ENCODE data around the gene ABCA2.

The ABCA2 gene

DNA sequence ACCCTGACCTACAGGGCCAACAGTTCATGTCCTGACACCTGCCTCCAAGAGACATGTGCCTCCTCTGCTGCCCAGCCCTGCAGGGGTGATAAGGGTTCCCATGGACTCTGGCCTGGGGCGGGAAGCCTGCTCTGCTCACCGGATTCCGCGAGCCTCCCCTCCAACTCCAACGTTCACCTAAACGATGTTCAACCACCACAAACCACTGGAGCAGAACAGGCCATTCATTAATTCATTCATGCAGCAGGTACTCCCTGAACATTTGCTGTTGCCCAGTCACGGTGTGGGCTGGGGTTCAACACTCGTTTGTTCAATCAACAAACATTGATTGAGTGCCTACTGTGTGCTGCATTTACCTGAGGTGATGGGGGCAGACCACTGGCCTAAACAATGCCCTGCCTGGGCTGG lies 46.0 kb upstream of the ABCA2 start:
- H3K27me3 Mint-ChIP-seq (ENCODE audit: low read depth), result peaks cover 62% of the 10 kb centered on the region
- no peaks in the 10 kb centered on the region for H3K9me3 Mint-ChIP-seq
- no peak overlapping the region for H3K4me3 Mint-ChIP-seq
- H3K4me1 Mint-ChIP-seq, result peaks cover 7% of the 10 kb centered on the region
- no peak overlapping the region for H3K27ac Mint-ChIP-seq
- TF ChIP-seq, protein P1, sequence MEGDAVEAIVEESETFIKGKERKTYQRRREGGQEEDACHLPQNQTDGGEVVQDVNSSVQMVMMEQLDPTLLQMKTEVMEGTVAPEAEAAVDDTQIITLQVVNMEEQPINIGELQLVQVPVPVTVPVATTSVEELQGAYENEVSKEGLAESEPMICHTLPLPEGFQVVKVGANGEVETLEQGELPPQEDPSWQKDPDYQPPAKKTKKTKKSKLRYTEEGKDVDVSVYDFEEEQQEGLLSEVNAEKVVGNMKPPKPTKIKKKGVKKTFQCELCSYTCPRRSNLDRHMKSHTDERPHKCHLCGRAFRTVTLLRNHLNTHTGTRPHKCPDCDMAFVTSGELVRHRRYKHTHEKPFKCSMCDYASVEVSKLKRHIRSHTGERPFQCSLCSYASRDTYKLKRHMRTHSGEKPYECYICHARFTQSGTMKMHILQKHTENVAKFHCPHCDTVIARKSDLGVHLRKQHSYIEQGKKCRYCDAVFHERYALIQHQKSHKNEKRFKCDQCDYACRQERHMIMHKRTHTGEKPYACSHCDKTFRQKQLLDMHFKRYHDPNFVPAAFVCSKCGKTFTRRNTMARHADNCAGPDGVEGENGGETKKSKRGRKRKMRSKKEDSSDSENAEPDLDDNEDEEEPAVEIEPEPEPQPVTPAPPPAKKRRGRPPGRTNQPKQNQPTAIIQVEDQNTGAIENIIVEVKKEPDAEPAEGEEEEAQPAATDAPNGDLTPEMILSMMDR (IDR thresholded peaks at IDR 0.05; ENCODE audit: unreplicated experiment in 3 of 3), result no peak
- H3K36me3 Mint-ChIP-seq (ENCODE audit: low read depth), result no peaks in the 10 kb centered on the region

DNA sequence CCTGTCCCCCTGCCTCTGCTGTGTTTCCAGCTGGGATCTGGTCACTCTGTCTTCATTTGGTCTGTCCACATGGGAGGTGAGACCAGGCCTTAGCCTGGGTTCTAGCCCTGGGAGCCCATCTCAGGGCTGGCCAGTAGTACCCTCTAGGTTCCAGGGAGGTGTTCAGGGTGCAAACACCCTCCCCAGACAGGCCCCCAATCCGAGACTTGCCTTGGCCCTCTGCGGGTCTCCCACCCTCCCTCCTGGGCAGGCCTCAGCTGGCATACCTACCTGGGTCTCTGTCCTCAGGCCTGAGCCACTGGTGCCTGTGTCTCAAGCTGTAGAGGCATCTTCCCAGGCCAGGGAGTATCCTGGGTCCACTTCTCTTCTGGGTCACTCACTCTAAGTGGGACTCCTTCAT lies 43.2 kb upstream of the ABCA2 start:
- Mint-ChIP-seq H3K27ac (peak overlapping the region in 1 of 3 experiments; percentile 60), H3K36me3 (ENCODE audit: low read depth) (no peaks in the 10 kb centered on the region), H3K4me3 (peak overlapping the region; percentile 69 to 76 (median 71)), H3K27me3 (ENCODE audit: low read depth) (peaks cover 49% of the 10 kb centered on the region), H3K9me3 (no peaks in the 10 kb centered on the region), H3K4me1 (peaks cover 7% of the 10 kb centered on the region)
- TF ChIP-seq, protein P1 (IDR thresholded peaks at IDR 0.05; ENCODE audit: unreplicated experiment in 3 of 3), result no peak

DNA sequence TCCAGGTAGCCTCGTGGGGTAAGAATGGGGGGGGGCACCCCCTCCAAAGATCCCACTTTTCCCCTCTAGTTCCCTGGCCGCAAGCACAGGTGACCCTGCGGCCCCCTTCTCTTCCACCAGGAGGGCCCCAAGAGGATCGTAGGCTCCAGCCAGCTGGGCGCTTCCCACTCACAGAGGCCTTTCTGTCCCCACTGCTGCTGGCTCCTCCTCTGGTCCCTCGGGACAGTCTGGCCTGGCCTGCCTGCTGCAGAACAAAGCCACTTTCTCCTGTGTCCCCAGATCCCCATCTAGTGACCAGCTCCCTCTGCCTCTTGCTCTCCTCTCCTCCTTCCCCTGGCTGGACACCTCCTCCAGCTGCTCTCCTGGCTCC lies 42.9 kb upstream of the ABCA2 start:
- Mint-ChIP-seq H3K27ac (peak overlapping the region in 1 of 3 experiments; percentile 60), H3K4me3 (peak overlapping the region; percentile 69 to 76 (median 71)), H3K27me3 (ENCODE audit: low read depth) (peaks cover 45% of the 10 kb centered on the region), H3K9me3 (no peaks in the 10 kb centered on the region), H3K4me1 (peaks cover 7% of the 10 kb centered on the region), H3K36me3 (ENCODE audit: low read depth) (no peaks in the 10 kb centered on the region)
- TF ChIP-seq, protein P1 (IDR thresholded peaks at IDR 0.05; ENCODE audit: unreplicated experiment in 3 of 3), result peak in 2 of 3 experiments; percentile 25 to 26

DNA sequence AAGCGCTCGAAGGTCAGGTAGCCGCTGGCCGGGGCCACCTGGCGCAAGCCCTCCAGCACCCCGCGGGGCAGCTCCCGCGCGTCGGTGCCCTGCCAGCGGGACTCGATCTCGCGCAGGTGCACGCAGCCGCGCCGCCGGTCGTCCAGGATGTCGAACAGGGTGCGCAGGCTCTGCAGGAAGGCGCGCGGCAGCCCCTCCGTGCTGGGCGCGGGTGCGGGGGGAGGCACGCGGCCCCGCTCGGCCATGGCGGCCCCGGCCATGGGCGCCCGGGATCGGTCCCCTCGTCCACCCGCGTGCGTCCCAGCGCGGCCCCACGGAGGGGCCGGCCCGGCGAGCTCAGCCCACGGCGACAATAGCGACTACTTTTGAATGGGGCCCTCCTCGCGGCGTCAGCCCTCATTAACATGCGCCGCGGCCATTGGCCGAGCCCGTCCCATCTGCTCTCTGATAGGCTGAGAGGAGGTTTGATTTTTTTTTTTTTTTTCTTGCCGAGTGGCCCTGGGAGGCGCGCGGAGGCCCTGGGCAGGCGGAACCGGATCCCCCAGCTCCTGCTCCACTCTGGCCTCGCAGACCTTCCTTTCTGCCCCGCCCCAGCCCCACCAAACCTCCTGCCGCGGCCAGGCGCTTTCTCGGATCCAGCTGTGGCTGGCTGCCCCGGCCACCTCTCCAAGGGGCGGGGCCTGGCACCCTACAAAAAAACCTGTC lies 42.3 kb upstream of the ABCA2 start, which contains the start of gene SAPCD2:
Gene SAPCD2 (minus strand): TSS at position 357 of the 705 bp plus-strand sequence. CDS start 97 bp downstream, at position 260.
- Mint-ChIP-seq H3K36me3 (ENCODE audit: low read depth) (no peaks in the 10 kb centered on the region), H3K4me1 (peaks cover 7% of the 10 kb centered on the region), H3K27me3 (ENCODE audit: low read depth) (peaks cover 40% of the 10 kb centered on the region), H3K4me3 (peak within 1 kb of the TSS; percentile 69 to 76 (median 71)), H3K9me3 (no peaks in the 10 kb centered on the region), H3K27ac (peak within 1 kb of the TSS in 1 of 3 experiments; percentile 60)
- TF ChIP-seq, protein P1 (IDR thresholded peaks at IDR 0.05; ENCODE audit: unreplicated experiment in 3 of 3), result peak in 1 of 3 experiments; percentile 13

DNA sequence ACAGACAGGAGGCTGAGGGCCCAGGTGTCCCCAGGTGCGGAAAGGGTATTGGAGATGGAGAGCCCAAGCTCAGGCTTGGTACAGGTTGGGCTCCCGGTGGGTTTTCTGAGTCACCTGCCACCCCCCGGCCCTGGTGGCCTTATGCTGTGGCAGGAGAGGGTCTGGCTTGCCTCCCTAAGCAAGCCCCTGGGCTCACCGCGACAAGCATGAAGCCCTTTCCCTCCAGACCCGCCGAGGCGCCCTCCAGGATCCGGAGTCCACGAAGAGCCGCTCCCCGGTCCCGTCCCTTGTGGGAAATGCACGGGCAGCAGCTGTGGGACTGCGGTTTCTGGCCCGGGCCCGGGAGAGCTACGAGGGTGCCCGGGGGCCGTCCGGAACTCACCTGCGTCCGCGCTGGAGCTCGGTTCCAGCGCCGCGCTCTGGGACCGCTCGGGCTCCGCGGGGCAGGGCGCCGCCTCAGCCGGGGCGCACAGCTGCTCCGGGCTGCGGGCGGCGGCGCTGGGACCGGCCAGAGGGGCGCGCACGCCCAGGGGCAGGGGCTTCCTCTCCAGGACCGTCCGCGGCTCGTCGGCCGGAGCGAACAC lies 41.6 kb upstream of the ABCA2 start:
- Mint-ChIP-seq H3K4me3 (peak overlapping the region; percentile 21 to 63 (median 22)), H3K27ac (no peak overlapping the region), H3K9me3 (no peaks in the 10 kb centered on the region), H3K36me3 (ENCODE audit: low read depth) (no peaks in the 10 kb centered on the region), H3K27me3 (ENCODE audit: low read depth) (peaks cover 32% of the 10 kb centered on the region), H3K4me1 (peaks cover 7% of the 10 kb centered on the region)
- TF ChIP-seq, protein P1 (IDR thresholded peaks at IDR 0.05; ENCODE audit: unreplicated experiment in 3 of 3), result no peak

All from nephron (organoid).